HepG2 (cell line): ENCODE measurements around the gene MYBPC3.

Experiments
- FOXA3 ChIP-seq: IDR thresholded peaks from 2 replicates; pipeline ENCODE4 v1.6.1; 2016; ENCODE audit warnings: missing genetic modification reagents, missing compliant biosample characterization
- POLR2A ChIP-seq, 2 experiments: IDR thresholded peaks; 2 replicates each; pipeline ENCODE4 v1.6.1; 2011; ENCODE audit warnings: low read depth in 2 of 2, low read length in 2 of 2, mild to moderate bottlenecking in 1 of 2, moderate library complexity in 1 of 2; ENCODE audit not compliant: insufficient read depth in 1 of 2

DNA sequence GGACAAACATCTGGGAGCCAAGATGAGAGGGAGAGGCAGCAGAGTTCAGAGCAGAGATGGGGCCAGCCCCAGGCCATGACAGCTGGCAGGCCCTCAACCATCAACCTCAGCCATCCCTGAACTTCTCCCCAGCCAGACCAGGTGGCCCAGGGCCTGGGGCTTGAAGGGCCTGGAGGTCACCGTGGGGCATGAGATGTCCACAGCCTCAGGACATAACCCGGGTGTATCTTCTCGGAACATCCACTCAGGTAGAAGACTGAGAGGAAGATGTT is 43.5 kb upstream of the MYBPC3 start:
- TF ChIP-seq FOXA3 (CRISPR knock-in tag) (no peak), POLR2A (IDR thresholded peaks at IDR 0.05; ENCODE audit: insufficient read depth in 1 of 2, low read depth in 2 of 2, low read length in 2 of 2) (no peak)
